ENCODE results near the gene NLRP6.
"Not testable (repeated sequence)": the region's sequence is repeated elsewhere in the genome, so short reads cannot be mapped to it uniquely, and the experiment has no call there.

Gene NLRP6

GRCh38 chr11:308740-309665, 30.8 kb downstream of the NLRP6 start:
- not testable (repeated sequence) for DNase-seq (ENCODE audit: low read depth in 2 of 2)

- not testable (repeated sequence) for DNase-seq (ENCODE audit: low read depth in 2 of 2)
Measured at GRCh38 chr11:309979-310572, 31.9 kb downstream of the NLRP6 start.

GRCh38 chr11:311013-311748, 33.0 kb downstream of the NLRP6 start:
- not testable (repeated sequence) for DNase-seq (ENCODE audit: low read depth in 2 of 2)

- no peak for DNase-seq (ENCODE audit: low read depth in 2 of 2)
Measured at GRCh38 chr11:312092-312816, 34.0 kb downstream of the NLRP6 start.

- no peak for DNase-seq (ENCODE audit: low read depth in 2 of 2)
Measured at GRCh38 chr11:313304-313786, 35.1 kb downstream of the NLRP6 start.

- DNase-seq (ENCODE audit: low read depth in 2 of 2), result no peak
Measured at GRCh38 chr11:313787-314553, 35.8 kb downstream of the NLRP6 start, which contains the start of gene IFITM1. Gene IFITM1 (plus strand): TSS chr11:314040. CDS start chr11:314171, 131 bp downstream.

- DNase-seq (ENCODE audit: low read depth in 2 of 2), result not testable (repeated sequence)
Measured at GRCh38 chr11:314554-314875, 36.3 kb downstream of the NLRP6 start.

GRCh38 chr11:315051-315481, 36.9 kb downstream of the NLRP6 start:
- no peak for DNase-seq (ENCODE audit: low read depth in 2 of 2)

- DNase-seq (ENCODE audit: low read depth in 2 of 2), result no peak
Measured at GRCh38 chr11:315516-315994, 37.3 kb downstream of the NLRP6 start.

- no peak for DNase-seq (ENCODE audit: low read depth in 2 of 2)
Measured at GRCh38 chr11:316031-316701, 38.0 kb downstream of the NLRP6 start.

GRCh38 chr11:316891-317301, 38.7 kb downstream of the NLRP6 start:
- DNase-seq (ENCODE audit: low read depth in 2 of 2), result no peak

GRCh38 chr11:317668-318404, 39.6 kb downstream of the NLRP6 start:
- DNase-seq (ENCODE audit: low read depth in 2 of 2), result not testable (repeated sequence)

GRCh38 chr11:318405-319120, 40.4 kb downstream of the NLRP6 start:
- not testable (repeated sequence) for DNase-seq (ENCODE audit: low read depth in 2 of 2)

- not testable (repeated sequence) for DNase-seq (ENCODE audit: low read depth in 2 of 2)
Measured at GRCh38 chr11:319121-319887, 41.1 kb downstream of the NLRP6 start.

- DNase-seq (ENCODE audit: low read depth in 2 of 2), result not testable (repeated sequence)
Measured at GRCh38 chr11:319888-320273, 41.7 kb downstream of the NLRP6 start.

- DNase-seq (ENCODE audit: low read depth in 2 of 2), result no peak
Measured at GRCh38 chr11:324156-324555, 45.9 kb downstream of the NLRP6 start.

GRCh38 chr11:324593-325517, 46.6 kb downstream of the NLRP6 start:
- DNase-seq (ENCODE audit: low read depth in 2 of 2), result not testable (repeated sequence)

All from stimulated activated CD4-positive, alpha-beta T cell treated with anti-CD3 and anti-CD28 coated beads, Interleukin-1b, Interleukin-23, amount 100 ng/mL, for 4 hours (primary cell).